ES-I3 (cell line): ENCODE results near the gene SLC22A2.

Experiments
- H3K36me3 ChIP-seq: 2 replicates; pipeline ENCODE4 v1.6.1; 2013; ENCODE audit warnings: mild to moderate bottlenecking, low read length, control low read depth, moderate library complexity; ENCODE audit not compliant: insufficient read depth
- H3K4me1 ChIP-seq: 2 replicates; pipeline ENCODE4 v1.6.1; 2013; ENCODE audit warnings: mild to moderate bottlenecking, control low read depth, low read length; ENCODE audit not compliant: insufficient read depth
- H3K9ac ChIP-seq: 2 replicates; pipeline ENCODE4 v1.6.1; 2013; ENCODE audit warnings: low read depth, mild to moderate bottlenecking, low read length, moderate library complexity
- H3K9me3 ChIP-seq: 2 replicates; pipeline ENCODE4 v1.6.1; 2013; ENCODE audit warnings: mild to moderate bottlenecking, low read length, moderate library complexity; ENCODE audit not compliant: control insufficient read depth, insufficient read depth

The SLC22A2 gene

GRCh38 chr6:160278786-160279310 is 20.2 kb upstream of the SLC22A2 start:
- H3K9me3 ChIP-seq = 0 out of 2 replicates have a peak, but pooled peaks cover 3% of the 10 kb centered on the region
- no peaks in the 10 kb centered on the region for H3K36me3 ChIP-seq
- no peak overlapping the region for H3K9ac ChIP-seq
- no peaks in the 10 kb centered on the region for H3K4me1 ChIP-seq

DNA sequence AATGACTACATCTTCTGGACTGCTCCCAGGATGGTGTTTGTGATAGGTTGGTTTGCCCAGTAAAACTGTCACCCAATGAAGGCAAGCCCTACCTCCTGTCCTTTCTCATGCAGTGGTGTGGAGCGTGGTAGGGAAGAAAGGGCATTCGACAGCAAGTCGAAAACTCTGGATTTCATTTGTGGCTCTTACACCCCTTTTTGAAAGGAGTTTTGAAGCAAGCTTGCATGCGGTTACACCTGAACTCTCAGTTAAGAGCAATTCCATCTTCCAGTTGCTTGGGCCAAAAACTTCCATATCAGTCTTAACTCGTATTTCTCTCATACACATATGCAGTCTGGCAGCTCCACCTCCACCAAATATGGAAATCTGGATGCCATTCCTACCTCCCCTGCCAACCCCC is 19.7 kb upstream of the SLC22A2 start:
- no peaks in the 10 kb centered on the region for H3K4me1 ChIP-seq
- no peaks in the 10 kb centered on the region for H3K36me3 ChIP-seq
- no peak overlapping the region for H3K9ac ChIP-seq
- H3K9me3 ChIP-seq = 0 out of 2 replicates have a peak, but pooled peaks cover 3% of the 10 kb centered on the region

GRCh38 chr6:160277546-160277945 is 18.9 kb upstream of the SLC22A2 start:
- Histone ChIP-seq H3K9ac (no peak overlapping the region), H3K36me3 (no peaks in the 10 kb centered on the region), H3K9me3 (0 out of 2 replicates have a peak, but pooled peaks cover 3% of the 10 kb centered on the region), H3K4me1 (no peaks in the 10 kb centered on the region)

GRCh38 chr6:160277144-160277543 is 18.5 kb upstream of the SLC22A2 start:
- Histone ChIP-seq H3K4me1 (no peaks in the 10 kb centered on the region), H3K9me3 (0 out of 2 replicates have a peak, but pooled peaks cover 3% of the 10 kb centered on the region), H3K9ac (no peak overlapping the region), H3K36me3 (no peaks in the 10 kb centered on the region)

GRCh38 chr6:160276126-160276525 is 17.5 kb upstream of the SLC22A2 start:
- Histone ChIP-seq H3K4me1 (no peaks in the 10 kb centered on the region), H3K9ac (no peak overlapping the region), H3K36me3 (no peaks in the 10 kb centered on the region), H3K9me3 (0 out of 2 replicates have a peak, but pooled peaks cover 3% of the 10 kb centered on the region)

DNA sequence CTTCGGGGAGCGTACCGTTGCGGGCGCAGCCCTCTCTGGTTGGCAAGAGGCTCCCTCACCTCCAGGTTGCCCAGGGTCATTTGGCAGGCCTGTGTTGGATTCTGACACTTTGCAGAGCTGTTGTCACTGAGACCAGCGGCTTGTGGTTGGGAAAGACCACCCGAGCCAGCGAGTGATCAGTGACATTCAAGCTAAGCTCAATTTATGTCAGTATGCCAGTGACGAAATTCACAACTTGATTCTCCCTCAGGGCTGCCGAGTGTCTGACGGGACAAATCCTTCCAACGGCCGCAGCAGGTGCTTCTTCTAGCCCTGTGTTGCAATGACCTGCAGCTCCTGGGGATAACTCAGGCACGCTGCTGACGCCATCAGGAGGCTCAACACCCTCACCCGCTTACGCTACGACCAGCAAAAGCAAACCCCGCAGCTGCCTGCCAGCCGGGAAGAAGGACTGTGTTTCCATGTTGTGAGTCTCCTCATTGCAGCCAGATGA is 16.9 kb upstream of the SLC22A2 start:
- Histone ChIP-seq H3K4me1 (no peaks in the 10 kb centered on the region), H3K9me3 (0 out of 2 replicates have a peak, but pooled peaks cover 3% of the 10 kb centered on the region), H3K9ac (no peak overlapping the region), H3K36me3 (no peaks in the 10 kb centered on the region)

DNA sequence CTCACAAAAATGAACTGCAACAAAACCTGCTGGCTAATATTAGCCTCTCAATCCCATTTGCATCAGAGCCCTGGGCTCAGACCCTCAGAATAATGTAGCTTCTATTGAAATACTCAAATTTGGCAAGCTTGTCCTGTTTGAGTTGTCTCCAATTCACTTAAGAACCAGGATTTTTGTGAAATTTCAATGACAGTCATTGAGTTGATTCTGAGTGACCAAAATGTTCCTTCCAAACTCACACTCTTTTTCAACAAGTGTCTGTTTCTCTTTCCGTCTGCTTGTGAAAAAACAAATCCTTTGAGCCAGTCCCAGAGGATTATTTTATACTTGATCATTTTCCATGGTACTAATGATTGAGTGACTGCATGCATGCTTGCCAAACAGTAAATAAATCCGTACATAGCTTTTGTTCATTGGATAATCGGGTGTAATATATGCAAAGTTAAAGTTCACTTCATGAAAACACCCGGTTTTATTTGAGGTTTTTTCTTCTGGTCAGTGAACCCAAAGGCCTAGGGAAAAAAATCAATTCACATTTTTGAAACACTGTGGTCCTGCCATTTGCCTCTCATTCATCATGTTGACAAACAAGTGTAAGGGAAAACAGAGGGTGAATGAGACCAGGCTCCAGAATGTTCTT is 16.4 kb upstream of the SLC22A2 start:
- Histone ChIP-seq H3K9me3 (0 out of 2 replicates have a peak, but pooled peaks cover 3% of the 10 kb centered on the region), H3K4me1 (no peaks in the 10 kb centered on the region), H3K36me3 (no peaks in the 10 kb centered on the region), H3K9ac (no peak overlapping the region)

- H3K9ac ChIP-seq = no peak overlapping the region
These were observed 15.1 kb upstream of the SLC22A2 start for GRCh38 chr6:160273750-160274149.

GRCh38 chr6:160273196-160273595 is 14.6 kb upstream of the SLC22A2 start:
- no peak overlapping the region for H3K9ac ChIP-seq
- H3K9me3 ChIP-seq = no peaks in the 10 kb centered on the region
- H3K36me3 ChIP-seq = no peaks in the 10 kb centered on the region
- H3K4me1 ChIP-seq = no peaks in the 10 kb centered on the region

More at GRCh38 chr6:160273750-160274149, 15.1 kb upstream of the SLC22A2 start:
- Histone ChIP-seq H3K4me1 (no peaks in the 10 kb centered on the region), H3K36me3 (no peaks in the 10 kb centered on the region), H3K9me3 (no peaks in the 10 kb centered on the region)

GRCh38 chr6:160272707-160273106 is 14.1 kb upstream of the SLC22A2 start:
- Histone ChIP-seq H3K9me3 (no peaks in the 10 kb centered on the region), H3K36me3 (no peaks in the 10 kb centered on the region), H3K4me1 (no peaks in the 10 kb centered on the region), H3K9ac (no peak overlapping the region)

DNA sequence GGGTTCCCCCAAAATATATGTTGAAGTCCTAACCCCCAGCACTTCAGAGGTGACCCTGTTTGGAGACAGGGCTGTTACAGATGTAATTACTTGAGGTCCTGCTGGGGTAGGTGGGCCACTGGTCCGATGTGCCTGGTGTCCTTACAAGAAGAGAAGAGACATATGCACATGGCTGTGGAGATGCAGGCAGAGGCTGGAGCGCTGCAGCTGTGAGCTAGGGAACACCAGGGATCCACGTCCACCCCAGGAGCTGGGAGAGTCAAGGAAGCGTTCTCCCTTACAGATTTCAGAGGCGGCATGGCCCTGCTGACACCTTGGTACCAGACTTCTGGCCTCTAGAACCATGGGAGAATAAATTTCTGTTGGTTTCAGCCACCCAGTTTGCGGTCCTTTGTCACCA is 11.7 kb upstream of the SLC22A2 start:
- no peaks in the 10 kb centered on the region for H3K9me3 ChIP-seq
- no peaks in the 10 kb centered on the region for H3K36me3 ChIP-seq
- H3K4me1 ChIP-seq = no peaks in the 10 kb centered on the region
- no peak overlapping the region for H3K9ac ChIP-seq

GRCh38 chr6:160269771-160270170 is 11.2 kb upstream of the SLC22A2 start:
- H3K4me1 ChIP-seq = no peaks in the 10 kb centered on the region
- no peaks in the 10 kb centered on the region for H3K36me3 ChIP-seq
- H3K9ac ChIP-seq = no peak overlapping the region
- no peaks in the 10 kb centered on the region for H3K9me3 ChIP-seq

GRCh38 chr6:160269023-160269521 is 10.5 kb upstream of the SLC22A2 start:
- no peaks in the 10 kb centered on the region for H3K36me3 ChIP-seq
- H3K9me3 ChIP-seq = no peaks in the 10 kb centered on the region
- H3K9ac ChIP-seq = no peak overlapping the region
- H3K4me1 ChIP-seq = no peaks in the 10 kb centered on the region

DNA sequence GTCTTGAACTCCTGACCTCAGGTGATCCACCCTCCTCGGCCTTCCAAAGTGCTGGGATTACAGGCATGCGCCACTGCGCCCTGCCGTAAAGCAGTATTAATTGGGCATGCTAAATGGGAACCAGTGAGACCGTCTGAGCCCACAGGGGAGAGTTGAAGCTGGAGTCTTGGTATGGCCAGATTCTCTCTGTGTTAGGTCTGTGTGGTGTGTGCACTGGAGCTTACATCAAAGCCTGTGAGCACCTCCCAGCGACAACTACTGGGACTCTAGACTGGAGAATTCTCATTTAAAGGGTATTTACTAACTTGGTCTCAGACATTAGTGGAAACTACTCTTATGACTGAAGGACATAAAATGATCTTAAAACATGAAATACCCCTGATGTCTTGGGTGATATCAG is 8.5 kb upstream of the SLC22A2 start:
- no peak overlapping the region for H3K9ac ChIP-seq

DNA sequence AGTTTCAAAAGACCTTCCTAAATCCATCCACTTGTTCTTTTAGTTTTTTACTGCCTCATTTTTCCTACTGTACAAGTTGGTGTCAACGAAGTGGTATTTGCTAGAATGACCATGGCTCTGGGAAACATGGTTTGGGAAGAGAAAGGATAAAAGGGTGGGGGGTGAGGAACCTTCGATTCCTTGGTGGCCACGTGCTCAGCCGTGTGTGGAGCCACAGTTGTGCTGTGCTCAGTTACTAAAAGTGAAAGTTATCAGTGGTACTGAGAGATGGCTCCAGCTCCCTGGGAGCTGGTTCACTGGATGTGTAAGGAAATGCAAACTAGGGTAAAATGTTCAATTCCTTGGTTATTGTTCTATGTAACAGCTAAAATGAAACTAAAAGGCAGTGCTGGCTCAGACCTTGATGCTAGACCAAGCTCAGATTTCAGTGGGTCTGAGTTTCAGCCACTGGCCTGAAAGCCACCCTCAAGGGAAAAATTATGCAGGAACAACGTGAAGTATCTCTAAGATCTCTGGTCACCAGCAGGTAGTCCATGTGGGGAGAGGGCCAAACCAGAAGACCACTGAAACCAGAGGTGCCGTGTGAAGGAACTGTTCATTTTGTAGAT is 7.4 kb upstream of the SLC22A2 start:
- H3K9ac ChIP-seq = no peak overlapping the region
- H3K9me3 ChIP-seq = no peaks in the 10 kb centered on the region
- no peaks in the 10 kb centered on the region for H3K4me1 ChIP-seq
- H3K36me3 ChIP-seq = no peaks in the 10 kb centered on the region

More for the DNA sequence above, 8.5 kb upstream of the SLC22A2 start:
- H3K9me3 ChIP-seq = no peaks in the 10 kb centered on the region
- no peaks in the 10 kb centered on the region for H3K4me1 ChIP-seq
- no peaks in the 10 kb centered on the region for H3K36me3 ChIP-seq
